ENCODE data around the gene SZRD1. TPM values are rescaled to one million over a fixed set of nuclear protein-coding genes. Genes with fewer than 3 reads are reported as not detected.

Gene SZRD1
- total and polyA plus RNA-seq, 9 of the 15 experiments (the other 6 are each of a cell fraction or from before 2014, with no cell fraction given), result 3.9 to 149 (median 82.5) TPM

- TF ChIP-seq CTCFL (IDR thresholded peaks at IDR 0.05; ENCODE audit: borderline replicate concordance, insufficient read depth, low read depth, low read length, poor library complexity, severe bottlenecking), result no peak
- TF ChIP-seq ZNF586 (CRISPR knock-in tag; conservative IDR thresholded peaks at IDR 0.05), result no peak
- no peak for TF ChIP-seq RFX1 (IDR thresholded peaks at IDR 0.05)
- TF ChIP-seq ELF1 (tag; IDR thresholded peaks at IDR 0.05), result no peak
- TF ChIP-seq KDM1A (IDR thresholded peaks at IDR 0.05), result no peak
- TF ChIP-seq DPF2 (IDR thresholded peaks at IDR 0.05), result no peak; the same call in 1 of the 2 replicates
- no peak for TF ChIP-seq LCOR (CRISPR knock-in tag; IDR thresholded peaks at IDR 0.05)
- TF ChIP-seq TFAP4 (CRISPR knock-in tag; IDR thresholded peaks at IDR 0.05; ENCODE audit: borderline replicate concordance), result no peak
- no peak for TF ChIP-seq GTF2E2 (tag; IDR thresholded peaks at IDR 0.05)
- TF ChIP-seq HDAC6 (IDR thresholded peaks at IDR 0.05; ENCODE audit: low read depth, low read length), result no peak
- TF ChIP-seq CREBBP (IDR thresholded peaks at IDR 0.05; ENCODE audit: low read depth, low read length), result no peak
- peak; percentile 12; the same call in 1 of the 2 replicates for TF ChIP-seq NFRKB (IDR thresholded peaks at IDR 0.05; ENCODE audit: low read depth)
- no peak for TF ChIP-seq FOXP1 (CRISPR knock-in tag; IDR thresholded peaks at IDR 0.05)
- TF ChIP-seq MIER1 (IDR thresholded peaks at IDR 0.05; ENCODE audit: low read depth), result no peak
- TF ChIP-seq ESRRA (IDR thresholded peaks at IDR 0.05; ENCODE audit: borderline replicate concordance, low read depth), result peak; percentile 30; the same call in 1 of the 2 replicates
- TF ChIP-seq SMARCB1 (IDR thresholded peaks at IDR 0.05; ENCODE audit: insufficient read length, low read depth), result no peak
- no peak for TF ChIP-seq PKNOX1 (IDR thresholded peaks at IDR 0.05)
- no peak for TF ChIP-seq TAF7 (tag; IDR thresholded peaks at IDR 0.05)
- TF ChIP-seq CHD2 (IDR thresholded peaks at IDR 0.05; ENCODE audit: low read depth, low read length), result no peak
- peak; percentile 62 for TF ChIP-seq MAFK (IDR thresholded peaks at IDR 0.05; ENCODE audit: low read length)
- TF ChIP-seq NONO (IDR thresholded peaks at IDR 0.05; ENCODE audit: low read depth in 2 of 2, low read length in 1 of 2), result no peak
- TF ChIP-seq CBX8 (IDR thresholded peaks at IDR 0.05; ENCODE audit: borderline replicate concordance, extremely low read depth, low read depth, low read length, poor library complexity, severe bottlenecking), result no peak
- no peak for TF ChIP-seq BRF2 (IDR thresholded peaks at IDR 0.05; ENCODE audit: borderline replicate concordance, insufficient read depth, insufficient read length)
- no peak for TF ChIP-seq TBL1XR1 (IDR thresholded peaks at IDR 0.05; ENCODE audit: low read length in 2 of 2)
- TF ChIP-seq HMG20B (CRISPR knock-in tag; IDR thresholded peaks at IDR 0.05), result no peak
- TF ChIP-seq SMARCE1 (IDR thresholded peaks at IDR 0.05), result no peak
These were observed 17.1 kb upstream of the SZRD1 start (continued) for GRCh38 chr1:16349847-16350406.
